CD4-positive, alpha-beta memory T cell (primary cell): Measurements from ENCODE around the gene ADGRV1. TPM values are rescaled to one million over a fixed set of nuclear protein-coding genes. Genes with fewer than 3 reads are reported as not detected.

Experiments used
- CTCF ChIA-PET: fragments of 350-600 bp; sonication (Branson Sonifier 250); formaldehyde crosslinking; loops from one replicate; lab custom pipeline; 2021; ENCODE audit warnings: inconsistent platforms; ENCODE audit not compliant: partially characterized antibody; lab: Charles Lee
- POLR2A ChIA-PET: fragments of 350-600 bp; sonication (Branson Sonifier 250); formaldehyde crosslinking; loops from one replicate; lab custom pipeline; 2021; ENCODE audit not compliant: partially characterized antibody; lab: Charles Lee
- DNase-seq, 5 donors: peaks; one replicate each; pipeline versions ENCODE4 v3.0.0 to v3.0.0-alpha.2; 2020 to 2022; ENCODE audit warnings: mixed read lengths in 1 of 5
- H3K27ac ChIP-seq: one replicate; pipeline ENCODE4 v1.7.0; 2013; ENCODE audit warnings: low read depth, low read length
- H3K27me3 ChIP-seq: 2 replicates; pipeline ENCODE4 v1.7.0; 2013; ENCODE audit warnings: mild to moderate bottlenecking, low read length, moderate library complexity; ENCODE audit not compliant: insufficient read depth
- H3K36me3 ChIP-seq: 2 replicates; pipeline ENCODE4 v1.7.0; 2013; ENCODE audit warnings: mild to moderate bottlenecking, low read length, moderate library complexity; ENCODE audit not compliant: insufficient read depth
- H3K4me1 ChIP-seq: 2 replicates; pipeline ENCODE4 v1.7.0; 2013; ENCODE audit warnings: mild to moderate bottlenecking, low read length, moderate library complexity; ENCODE audit not compliant: insufficient read depth
- H3K4me3 ChIP-seq, 2 donors: one replicate each; pipeline ENCODE4 v1.7.0; 2013; ENCODE audit warnings: low read length in 2 of 2, mild to moderate bottlenecking in 1 of 2
- H3K9me3 ChIP-seq, 2 donors: one replicate each; pipeline ENCODE4 v1.7.0; 2013; ENCODE audit warnings: low read length in 2 of 2, control low read depth in 1 of 2; ENCODE audit not compliant: control insufficient read depth in 1 of 2
- H3K27ac Mint-ChIP-seq, 7 donors: one replicate each; pipeline ENCODE4 v1.8.0; 2020 to 2021; ENCODE audit warnings: mixed read lengths in 7 of 7, mild to moderate bottlenecking in 6 of 7, inconsistent platforms in 3 of 7, moderate library complexity in 3 of 7
- H3K27me3 Mint-ChIP-seq, 2 donors: one replicate each; pipeline ENCODE4 v1.8.0; 2020 to 2021; ENCODE audit warnings: mixed read lengths in 2 of 2
- H3K36me3 Mint-ChIP-seq, 2 donors: one replicate each; pipeline ENCODE4 v1.8.0; 2020 to 2021; ENCODE audit warnings: mixed read lengths in 2 of 2, inconsistent platforms in 1 of 2, mild to moderate bottlenecking in 1 of 2
- H3K4me1 Mint-ChIP-seq, 4 donors: one replicate each; pipeline ENCODE4 v1.8.0; 2020 to 2021; ENCODE audit warnings: mixed read lengths in 4 of 4, mild to moderate bottlenecking in 1 of 4
- H3K4me3 Mint-ChIP-seq, 8 donors: one replicate each; pipeline ENCODE4 v1.8.0; 2020 to 2021; ENCODE audit warnings: mixed read lengths in 8 of 8, mild to moderate bottlenecking in 7 of 8, moderate library complexity in 6 of 8, inconsistent platforms in 3 of 8
- H3K9me3 Mint-ChIP-seq, 8 donors: one replicate each; pipeline ENCODE4 v1.8.0; 2020 to 2021; ENCODE audit warnings: mixed read lengths in 8 of 8, mild to moderate bottlenecking in 5 of 8, inconsistent platforms in 3 of 8, moderate library complexity in 1 of 8
- intact Hi-C: fragments of 100-400 bp; cut with micrococcal nuclease; formaldehyde crosslinking; loops from one replicate; pipeline ENCODE4 v1.15.1; 2023
- polyA plus RNA-seq, 2 donors: library from polyadenylated mRNA; unstranded; fragments of 300-500 nt; fragmentation: Illumina TruSeq; gene quantifications; one replicate each; pipeline ENCODE4 v1.2.3, GENCODE V29; 2021
- total RNA-seq, 2 experiments: library from RNA; stranded (reverse); gene quantifications; one replicate each; pipeline ENCODE4 v1.2.3, GENCODE V29; 2021

Gene ADGRV1
- total and polyA plus RNA-seq, 4 experiments from 2014 or later, result 0.09 to 0.22 TPM; not detected in 2

DNA sequence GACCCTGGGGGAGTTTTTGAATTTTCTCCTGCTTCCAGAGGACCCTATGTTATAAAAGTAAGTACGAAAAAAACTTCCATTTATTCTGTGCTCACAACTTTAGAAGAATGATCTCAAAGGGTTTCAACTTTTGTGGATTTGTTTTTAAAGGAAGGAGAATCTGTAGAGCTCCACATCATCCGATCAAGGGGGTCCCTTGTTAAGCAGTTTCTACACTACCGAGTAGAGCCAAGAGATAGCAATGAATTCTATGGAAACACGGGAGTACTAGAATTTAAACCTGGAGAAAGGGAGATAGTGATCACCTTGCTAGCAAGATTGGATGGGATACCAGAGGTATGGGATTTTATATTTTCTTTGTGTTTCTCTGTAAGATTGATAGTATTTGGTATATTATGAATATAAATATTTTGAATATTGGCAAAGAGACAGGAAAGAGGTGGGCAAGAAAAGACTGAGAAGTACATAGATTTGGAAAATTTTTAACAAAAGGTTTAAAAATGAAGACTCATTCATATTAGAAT is 84.2 kb downstream of the ADGRV1 start:
- intact Hi-C loops, result no loop called here
- Histone ChIP-seq H3K9me3 (no peaks in the 10 kb centered on the region), H3K27ac (no peak overlapping the region), H3K36me3 (no peaks in the 10 kb centered on the region), H3K27me3 (no peaks in the 10 kb centered on the region), H3K4me1 (no peaks in the 10 kb centered on the region), H3K4me3 (no peak overlapping the region)
- Mint-ChIP-seq H3K36me3 (no peaks in the 10 kb centered on the region), H3K4me1 (no peaks in the 10 kb centered on the region), H3K9me3 (peaks cover 0 to 2% (median 0%) of the 10 kb centered on the region in 8 donors), H3K27me3 (peaks cover 0 to 2% of the 10 kb centered on the region in 2 donors), H3K27ac (no peak overlapping the region), H3K4me3 (no peak overlapping the region)
- ChIA-PET POLR2A (no interaction called here), CTCF (no interaction called here)
- no peak for DNase-seq

DNA sequence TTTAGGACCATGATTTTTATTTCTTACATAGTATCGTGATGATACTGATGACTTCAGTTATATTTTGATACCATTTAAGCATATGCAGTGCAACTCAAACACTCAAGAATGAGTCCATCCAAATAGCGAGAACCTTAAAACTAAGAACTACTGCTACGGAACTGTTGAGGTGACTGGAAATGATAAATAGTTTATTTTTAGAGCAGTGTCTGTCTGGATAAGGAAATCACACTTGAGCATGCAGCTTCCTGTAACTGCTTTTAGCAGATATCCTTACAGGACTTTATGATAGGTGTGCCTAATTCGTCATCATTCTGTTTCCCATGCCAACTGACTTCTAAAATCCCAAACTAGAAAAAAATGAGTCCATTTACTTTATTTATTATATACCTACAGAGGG is 85.5 kb downstream of the ADGRV1 start:
- H3K4me1 Mint-ChIP-seq, result no peaks in the 10 kb centered on the region
- H3K27me3 Mint-ChIP-seq, result peaks cover 0 to 2% of the 10 kb centered on the region in 2 donors
- H3K36me3 ChIP-seq, result no peaks in the 10 kb centered on the region
- DNase-seq, result no peak
- ChIA-PET CTCF (no interaction called here), POLR2A (no interaction called here)
- H3K9me3 Mint-ChIP-seq, result peaks cover 0 to 2% (median 0%) of the 10 kb centered on the region in 8 donors
- H3K27ac ChIP-seq, result no peak overlapping the region
- intact Hi-C loops, result no loop called here
- no peaks in the 10 kb centered on the region for H3K27me3 ChIP-seq
- no peak overlapping the region for H3K27ac Mint-ChIP-seq
- H3K9me3 ChIP-seq, result no peaks in the 10 kb centered on the region
- no peaks in the 10 kb centered on the region for H3K4me1 ChIP-seq
- H3K4me3 Mint-ChIP-seq, result no peak overlapping the region
- no peaks in the 10 kb centered on the region for H3K36me3 Mint-ChIP-seq
- H3K4me3 ChIP-seq, result no peak overlapping the region

DNA sequence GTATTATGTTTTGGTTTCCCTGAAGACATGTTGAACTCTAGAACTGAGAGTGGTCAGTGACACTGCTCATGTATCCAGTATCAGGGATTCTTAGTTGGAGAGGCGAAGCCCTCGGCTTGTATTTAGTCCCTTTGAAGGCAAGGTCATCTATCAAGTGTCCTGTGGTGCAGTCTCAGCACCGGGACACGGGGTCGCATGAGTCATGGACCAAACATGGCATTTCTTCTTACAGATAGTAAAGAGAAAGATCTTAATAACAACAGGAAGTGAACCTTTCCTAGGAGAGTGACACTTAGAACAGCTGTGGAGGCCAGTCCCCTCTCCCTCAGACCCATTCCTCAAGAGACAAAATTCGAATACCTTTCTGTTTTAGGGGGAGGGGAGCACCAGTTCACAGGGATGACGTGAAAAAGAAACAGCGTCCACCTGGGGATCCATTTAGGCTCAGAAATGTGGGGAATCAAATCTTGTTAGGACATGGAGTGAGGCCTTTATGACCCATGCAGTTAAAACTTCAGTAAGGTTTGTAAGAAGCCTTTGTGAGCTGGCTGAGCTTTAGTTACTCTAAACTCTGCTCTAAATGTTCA is 86.5 kb downstream of the ADGRV1 start:
- Histone ChIP-seq H3K27ac (no peak overlapping the region), H3K36me3 (no peaks in the 10 kb centered on the region), H3K4me1 (no peaks in the 10 kb centered on the region), H3K9me3 (no peaks in the 10 kb centered on the region), H3K4me3 (no peak overlapping the region), H3K27me3 (no peaks in the 10 kb centered on the region)
- CTCF ChIA-PET, result no interaction called here
- Mint-ChIP-seq H3K9me3 (peaks cover 0 to 2% (median 0%) of the 10 kb centered on the region in 8 donors), H3K27ac (no peak overlapping the region), H3K4me3 (no peak overlapping the region), H3K27me3 (peaks cover 0 to 2% of the 10 kb centered on the region in 2 donors), H3K4me1 (no peaks in the 10 kb centered on the region), H3K36me3 (no peaks in the 10 kb centered on the region)
- POLR2A ChIA-PET, result no interaction called here
- intact Hi-C loops, result no loop called here
- DNase-seq, result no peak

DNA sequence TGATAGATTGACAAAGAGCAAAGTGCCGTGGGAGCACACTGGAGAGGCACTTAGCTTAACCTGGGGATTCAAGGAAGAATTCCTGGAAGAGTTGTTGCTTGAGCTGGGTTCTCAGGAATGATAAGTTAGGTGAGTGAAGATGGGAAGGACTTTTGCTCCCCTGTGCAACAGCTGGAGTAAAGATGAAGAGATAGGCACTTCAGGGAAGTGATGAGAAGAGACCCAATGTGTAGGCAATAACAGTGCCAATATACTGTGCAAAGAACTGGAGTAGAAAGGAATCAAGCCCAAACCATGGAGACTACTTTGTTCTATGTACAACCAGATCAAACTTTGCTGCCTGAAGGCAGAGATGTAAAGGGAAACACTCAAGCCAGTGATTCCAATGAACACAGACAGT is 92.2 kb downstream of the ADGRV1 start:
- Mint-ChIP-seq H3K27ac (no peak overlapping the region), H3K4me3 (no peak overlapping the region), H3K27me3 (peaks cover 0 to 3% of the 10 kb centered on the region in 2 donors), H3K36me3 (no peaks in the 10 kb centered on the region), H3K4me1 (no peaks in the 10 kb centered on the region), H3K9me3 (peaks cover 0 to 2% (median 0%) of the 10 kb centered on the region in 8 donors)
- ChIA-PET CTCF (no interaction called here), POLR2A (no interaction called here)
- DNase-seq, result no peak
- no peak overlapping the region for H3K27ac ChIP-seq
- no peak overlapping the region for H3K4me3 ChIP-seq
- H3K4me1 ChIP-seq, result no peaks in the 10 kb centered on the region
- H3K36me3 ChIP-seq, result no peaks in the 10 kb centered on the region
- H3K27me3 ChIP-seq, result no peaks in the 10 kb centered on the region
- intact Hi-C loops, result no loop called here
- no peaks in the 10 kb centered on the region for H3K9me3 ChIP-seq

DNA sequence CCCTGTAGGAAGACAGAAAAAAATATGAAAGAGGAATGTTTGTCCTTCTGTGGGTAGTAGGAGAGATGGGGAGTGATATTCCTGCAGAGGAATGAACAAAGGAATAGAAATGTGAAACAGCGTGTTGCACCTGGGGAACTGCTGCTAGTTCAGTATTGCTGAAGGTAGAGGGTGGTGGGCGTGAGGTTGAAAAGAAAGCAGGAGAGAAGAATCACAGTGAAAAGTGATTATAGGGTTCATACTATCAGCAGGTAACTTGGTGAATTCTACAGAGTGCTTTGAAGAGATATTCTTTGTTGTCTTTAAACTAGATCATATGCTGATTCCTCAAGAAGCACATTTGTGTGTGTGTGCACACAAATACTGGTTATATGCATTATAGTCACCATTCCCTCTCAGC is 95.6 kb downstream of the ADGRV1 start:
- no peak for DNase-seq
- ChIA-PET CTCF (no interaction called here), POLR2A (no interaction called here)
- Histone ChIP-seq H3K9me3 (no peaks in the 10 kb centered on the region), H3K4me1 (no peaks in the 10 kb centered on the region), H3K4me3 (no peak overlapping the region), H3K27ac (no peak overlapping the region), H3K27me3 (no peaks in the 10 kb centered on the region), H3K36me3 (no peaks in the 10 kb centered on the region)
- no peaks in the 10 kb centered on the region for H3K36me3 Mint-ChIP-seq
- no peak overlapping the region for H3K4me3 Mint-ChIP-seq
- H3K27ac Mint-ChIP-seq, result no peak overlapping the region
- H3K9me3 Mint-ChIP-seq, result no peaks in the 10 kb centered on the region
- intact Hi-C loops, result no loop called here
- H3K4me1 Mint-ChIP-seq, result no peaks in the 10 kb centered on the region
- H3K27me3 Mint-ChIP-seq, result peaks cover 0 to 3% of the 10 kb centered on the region in 2 donors

DNA sequence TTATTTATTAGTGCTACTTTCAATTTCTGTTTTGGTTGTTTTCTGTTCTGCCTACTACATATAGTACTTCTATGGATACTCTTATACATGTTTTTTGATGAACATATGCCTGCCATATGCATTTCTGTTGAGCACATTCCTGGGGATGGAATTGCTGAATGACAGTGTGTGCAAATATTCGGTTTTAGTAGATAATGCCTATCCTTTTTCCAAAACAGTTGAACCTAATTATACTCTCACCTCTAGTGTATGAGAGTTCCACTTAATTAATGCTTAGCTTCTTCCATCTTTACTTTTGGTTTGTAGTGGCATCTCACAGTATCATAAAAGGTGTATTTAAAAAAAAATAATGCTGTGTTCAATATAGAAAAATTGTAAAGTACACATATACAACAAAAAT is 96.8 kb downstream of the ADGRV1 start:
- no peaks in the 10 kb centered on the region for H3K4me1 Mint-ChIP-seq
- Histone ChIP-seq H3K27me3 (no peaks in the 10 kb centered on the region), H3K36me3 (no peaks in the 10 kb centered on the region), H3K4me3 (no peak overlapping the region), H3K27ac (no peak overlapping the region), H3K4me1 (no peaks in the 10 kb centered on the region), H3K9me3 (no peaks in the 10 kb centered on the region)
- no peaks in the 10 kb centered on the region for H3K36me3 Mint-ChIP-seq
- H3K9me3 Mint-ChIP-seq, result no peaks in the 10 kb centered on the region
- no peak for DNase-seq
- H3K4me3 Mint-ChIP-seq, result no peak overlapping the region
- no peak overlapping the region for H3K27ac Mint-ChIP-seq
- CTCF ChIA-PET, result no interaction called here
- peaks cover 0 to 3% of the 10 kb centered on the region in 2 donors for H3K27me3 Mint-ChIP-seq
- POLR2A ChIA-PET, result no interaction called here
- intact Hi-C loops, result no loop called here

DNA sequence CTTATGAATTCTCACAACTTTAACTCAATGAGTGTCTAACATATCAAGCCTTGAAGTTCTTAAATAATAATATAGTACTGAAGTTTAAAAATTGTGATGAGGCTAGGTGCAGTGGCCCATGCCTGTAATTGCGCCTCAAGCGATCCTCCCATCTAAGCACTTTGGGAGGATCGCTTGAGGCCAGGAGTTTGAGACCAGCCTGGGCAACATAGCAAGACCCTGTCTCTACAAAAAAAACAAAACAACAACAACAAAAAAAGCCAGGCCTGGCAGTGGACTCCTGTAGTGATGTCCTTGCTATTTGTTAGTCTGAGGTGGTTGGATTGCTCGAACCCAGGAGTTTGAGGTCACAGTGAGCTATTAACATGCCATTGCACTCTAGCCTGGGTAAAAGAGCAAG is 98.4 kb downstream of the ADGRV1 start:
- H3K4me1 Mint-ChIP-seq, result no peaks in the 10 kb centered on the region
- H3K4me3 ChIP-seq, result no peak overlapping the region
- no peak overlapping the region for H3K27ac ChIP-seq
- no peak for DNase-seq
- H3K9me3 Mint-ChIP-seq, result no peaks in the 10 kb centered on the region
- H3K36me3 Mint-ChIP-seq, result no peaks in the 10 kb centered on the region
- H3K27me3 Mint-ChIP-seq, result no peaks in the 10 kb centered on the region
- H3K4me1 ChIP-seq, result no peaks in the 10 kb centered on the region
- H3K27ac Mint-ChIP-seq, result no peak overlapping the region
- no peaks in the 10 kb centered on the region for H3K27me3 ChIP-seq
- intact Hi-C loops, result no loop called here
- H3K9me3 ChIP-seq, result no peaks in the 10 kb centered on the region
- H3K36me3 ChIP-seq, result no peaks in the 10 kb centered on the region
- ChIA-PET POLR2A (no interaction called here), CTCF (no interaction called here)
- H3K4me3 Mint-ChIP-seq, result no peak overlapping the region
